Stimulated activated CD4-positive, alpha-beta T cell treated with anti-CD3 and anti-CD28 coated beads, Interleukin-1b, Interleukin-23, amount 100 ng/mL, for 1 hour (primary cell): Measurements from ENCODE around the gene GLRA2.

Experiments
- DNase-seq, 2 donors: peaks; one replicate each; pipeline ENCODE4 v3.0.0-alpha.2; 2020; ENCODE audit warnings: low read depth in 2 of 2

The GLRA2 gene

DNA sequence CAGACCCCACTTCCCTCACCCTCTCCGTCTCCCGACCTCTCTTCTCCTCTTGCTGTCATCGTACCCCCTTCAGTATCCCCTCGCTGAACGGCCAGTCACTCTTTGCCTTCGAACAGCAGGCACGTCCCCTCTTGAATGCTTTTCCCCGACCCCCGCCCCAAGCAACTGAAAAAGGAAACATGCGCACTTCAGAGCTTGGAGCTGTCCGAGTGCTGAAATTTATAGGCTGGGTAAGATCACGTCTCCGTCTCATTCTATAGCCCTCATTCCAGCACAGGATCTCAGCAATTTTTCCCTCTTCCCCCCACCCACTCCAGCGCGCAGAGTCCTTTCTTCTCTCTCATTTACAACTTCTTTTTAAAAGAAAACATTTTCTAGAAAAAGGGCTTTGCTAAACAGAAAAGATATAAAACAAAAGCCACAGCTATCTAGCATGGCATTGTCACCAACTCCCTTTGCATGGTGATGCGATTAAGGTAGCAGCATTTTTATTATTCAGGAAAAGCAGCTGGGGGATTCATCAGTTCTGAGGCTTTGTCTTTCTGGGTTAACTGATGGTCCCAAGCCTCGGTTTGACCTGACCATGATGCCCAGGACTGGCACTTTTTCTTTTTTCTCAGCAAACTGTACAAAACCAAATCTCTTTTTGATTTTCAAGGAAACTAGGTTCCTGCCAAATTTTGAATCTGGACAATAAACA, at the start of gene GLRA2:
TSS of gene GLRA2 (plus strand) at position 247 of the 700 bp plus-strand sequence. CDS start 522 bp downstream, outside the sequence.
- no peak for DNase-seq

DNA sequence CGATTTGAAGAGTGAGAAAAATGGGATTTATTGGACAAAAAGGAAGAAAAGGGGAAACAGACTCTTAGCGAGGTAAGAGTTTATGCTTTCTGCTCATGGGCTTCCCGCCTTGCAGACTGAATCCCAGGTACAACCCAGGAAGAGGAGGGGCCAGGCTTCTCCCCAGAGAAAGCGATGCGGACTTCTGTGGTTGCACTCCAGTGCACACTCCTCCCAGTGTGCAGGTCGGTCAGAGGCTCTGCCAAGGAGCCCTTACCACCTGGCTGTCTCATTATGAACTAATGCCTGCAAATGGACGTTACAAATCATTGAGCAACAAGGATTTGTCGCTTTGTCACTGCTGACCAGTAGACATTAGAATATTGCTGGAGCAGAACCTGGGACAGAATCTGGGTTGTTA, 39.9 kb upstream of the GLRA2 start:
- DNase-seq, result no peak

DNA sequence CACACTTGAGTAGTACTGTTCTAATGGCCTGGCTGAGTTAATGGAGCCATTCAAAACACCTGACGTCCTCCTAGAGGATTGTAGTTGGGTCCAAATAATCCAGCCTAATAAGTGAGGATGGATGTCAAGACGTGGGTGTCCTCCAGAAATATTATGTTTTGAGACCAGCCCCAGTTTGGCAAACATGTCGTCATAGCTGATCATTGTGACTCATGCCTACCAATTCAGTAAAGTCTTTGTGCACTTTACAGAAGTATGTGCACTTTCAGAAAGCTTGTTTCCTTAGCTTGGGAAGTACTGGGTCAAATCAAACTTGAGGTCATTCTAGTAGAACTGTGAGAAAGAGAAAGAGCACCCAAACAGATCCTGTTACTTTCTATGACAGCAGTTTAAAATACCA, 37.6 kb upstream of the GLRA2 start:
- DNase-seq, result no peak

DNA sequence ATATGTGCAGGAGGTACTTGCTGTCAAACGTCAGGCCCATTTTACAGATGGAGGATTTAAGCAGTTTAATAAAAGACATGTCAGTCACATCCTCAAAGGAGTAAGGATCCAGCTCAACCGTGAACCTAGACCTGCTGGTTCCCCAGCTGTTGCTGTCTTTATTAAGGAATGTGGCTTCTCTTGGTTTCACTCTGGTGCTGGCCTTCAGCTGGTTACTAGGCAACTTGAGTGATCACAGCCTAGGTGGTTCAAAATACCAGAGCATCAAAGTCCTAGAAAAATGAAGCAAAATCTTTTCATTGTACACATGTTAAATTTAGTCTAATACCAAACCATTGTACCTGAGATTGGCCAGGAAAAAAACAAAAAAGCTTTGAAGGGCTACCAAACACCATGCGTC, 32.7 kb upstream of the GLRA2 start:
- no peak for DNase-seq

DNA sequence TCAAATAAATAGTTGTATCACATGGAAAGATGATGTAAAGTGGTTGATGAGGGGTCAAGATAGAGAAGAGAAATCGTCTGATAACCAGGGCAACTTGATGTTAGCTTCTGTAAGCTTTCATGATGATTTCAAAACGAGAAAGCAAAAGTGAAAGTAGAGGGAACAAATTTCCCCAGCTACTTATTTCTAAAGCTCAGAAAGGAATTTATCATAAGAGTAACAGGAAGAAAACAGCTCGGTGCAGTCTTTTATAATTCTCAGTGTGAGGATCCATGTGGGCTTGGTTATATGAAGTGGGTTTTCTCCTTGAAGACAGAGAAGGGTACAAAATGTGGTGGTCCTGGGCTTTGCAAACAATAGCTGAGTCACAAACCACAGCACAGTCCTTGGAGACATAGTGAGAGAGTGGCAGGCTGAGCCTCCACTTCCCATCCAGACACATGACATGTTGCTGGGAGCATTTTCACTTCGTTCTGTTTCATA, 32.1 kb upstream of the GLRA2 start:
- no peak for DNase-seq

DNA sequence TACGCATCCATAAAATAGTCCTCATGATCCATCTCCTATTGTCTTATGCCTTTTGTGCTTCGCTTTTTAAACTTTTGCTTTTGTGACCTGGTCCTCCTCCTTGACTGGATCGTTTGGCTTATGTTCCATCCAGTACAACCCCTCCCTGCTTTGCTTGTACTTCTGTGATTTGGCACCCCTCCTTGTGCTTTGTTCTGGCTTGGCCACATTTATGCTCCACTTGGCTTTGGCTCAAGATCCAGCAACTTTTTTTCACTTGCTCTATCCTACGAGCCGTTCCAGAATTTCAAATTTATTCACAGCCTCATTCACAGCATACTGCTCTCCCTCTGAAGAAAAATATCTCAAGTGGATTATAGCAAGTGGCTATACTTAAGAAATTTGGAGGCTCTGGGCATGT, 28.0 kb upstream of the GLRA2 start:
- DNase-seq, result no peak

DNA sequence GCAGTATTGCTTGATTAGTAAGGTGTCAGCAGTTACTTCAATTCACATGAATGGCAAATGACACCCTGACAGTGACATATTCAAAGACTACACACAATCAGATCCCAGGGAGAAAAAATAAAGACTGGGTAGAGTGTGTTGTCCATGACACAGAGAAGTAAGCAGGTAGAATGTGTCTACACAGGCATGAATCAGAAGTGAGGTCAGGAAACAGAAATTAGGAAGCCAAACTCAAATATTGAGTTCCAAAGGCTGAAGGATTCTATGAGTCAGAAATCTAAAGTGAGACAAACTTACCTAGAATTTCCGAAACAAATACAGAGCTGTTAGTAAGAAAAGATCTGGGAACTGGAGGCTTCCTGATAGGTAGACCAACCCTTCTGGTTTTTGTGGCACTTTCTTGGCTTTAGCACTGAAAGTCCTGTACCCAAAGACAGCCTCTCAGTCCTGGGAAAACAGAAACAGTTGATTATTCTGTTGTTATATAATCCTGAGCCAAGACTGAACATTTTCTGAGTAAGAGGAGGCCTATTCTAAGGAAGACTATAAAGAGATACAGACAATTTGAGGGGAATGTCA, 24.3 kb upstream of the GLRA2 start:
- no peak for DNase-seq

DNA sequence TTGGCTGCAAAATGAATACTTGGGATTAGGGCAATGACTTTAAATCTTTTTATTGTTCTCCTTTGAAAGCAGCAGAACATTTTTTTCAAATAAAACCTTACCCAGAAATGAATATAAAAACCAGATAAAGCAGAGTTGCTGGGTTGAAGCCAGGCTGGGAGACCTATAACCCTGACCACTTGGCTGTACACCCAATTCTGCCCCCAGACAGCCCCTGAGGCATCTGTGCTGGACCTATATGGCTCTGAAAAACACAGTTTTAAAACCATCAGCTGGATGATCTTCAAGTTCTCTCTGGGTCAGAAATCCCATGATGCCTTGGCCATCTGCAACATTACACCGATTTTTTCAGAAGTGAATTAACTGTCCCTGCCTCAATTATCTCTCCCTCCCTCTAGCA, 23.7 kb upstream of the GLRA2 start:
- no peak for DNase-seq

DNA sequence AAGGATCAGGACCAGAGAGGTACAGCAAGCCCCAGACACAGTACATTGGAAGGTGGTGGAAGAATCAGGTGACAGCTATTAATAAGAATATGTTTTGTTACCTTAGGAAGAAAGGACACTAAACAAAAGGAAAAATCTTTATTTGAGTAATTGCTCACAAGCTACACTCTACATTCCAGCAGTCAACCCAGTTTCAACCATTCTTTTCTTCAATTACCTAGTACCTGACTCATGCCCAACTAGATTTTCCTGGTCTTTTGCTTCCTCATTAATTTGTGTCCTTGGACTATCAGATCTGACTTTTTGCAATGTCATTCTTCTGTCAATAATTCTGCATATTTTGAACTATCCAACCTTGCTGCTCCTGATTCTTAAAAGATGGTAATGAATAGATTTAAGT, 22.5 kb upstream of the GLRA2 start:
- DNase-seq, result no peak

DNA sequence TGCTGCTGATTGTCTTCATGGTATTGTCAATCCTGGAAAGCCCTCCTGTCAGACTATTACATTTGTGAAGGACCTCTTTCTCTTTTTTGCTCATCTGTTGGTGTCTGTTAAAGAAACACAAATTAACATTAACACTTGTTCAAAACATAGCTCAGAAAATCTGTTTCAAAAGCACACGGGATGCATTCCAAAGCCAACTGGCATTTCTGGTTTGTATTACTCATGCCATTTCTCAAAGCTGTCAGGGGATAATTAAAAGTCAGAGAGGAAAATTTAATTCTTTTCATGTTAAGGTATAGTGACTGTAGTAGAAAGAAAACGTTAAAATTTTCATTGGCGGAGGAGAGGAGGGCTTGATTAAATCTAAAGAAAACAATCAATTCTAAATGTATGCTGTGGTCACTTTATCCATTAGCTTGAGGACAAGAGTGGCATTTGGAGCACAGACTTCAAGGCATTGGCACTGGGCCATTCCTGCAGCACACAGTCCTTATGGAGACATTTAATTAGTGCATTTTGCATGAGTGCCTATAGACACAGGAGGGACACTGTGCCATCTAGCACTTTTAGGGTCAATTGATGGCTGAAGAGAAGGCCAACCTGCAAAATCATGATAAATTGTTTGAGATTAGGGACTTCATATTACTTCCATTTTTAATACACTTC, 21.2 kb upstream of the GLRA2 start:
- no peak for DNase-seq

DNA sequence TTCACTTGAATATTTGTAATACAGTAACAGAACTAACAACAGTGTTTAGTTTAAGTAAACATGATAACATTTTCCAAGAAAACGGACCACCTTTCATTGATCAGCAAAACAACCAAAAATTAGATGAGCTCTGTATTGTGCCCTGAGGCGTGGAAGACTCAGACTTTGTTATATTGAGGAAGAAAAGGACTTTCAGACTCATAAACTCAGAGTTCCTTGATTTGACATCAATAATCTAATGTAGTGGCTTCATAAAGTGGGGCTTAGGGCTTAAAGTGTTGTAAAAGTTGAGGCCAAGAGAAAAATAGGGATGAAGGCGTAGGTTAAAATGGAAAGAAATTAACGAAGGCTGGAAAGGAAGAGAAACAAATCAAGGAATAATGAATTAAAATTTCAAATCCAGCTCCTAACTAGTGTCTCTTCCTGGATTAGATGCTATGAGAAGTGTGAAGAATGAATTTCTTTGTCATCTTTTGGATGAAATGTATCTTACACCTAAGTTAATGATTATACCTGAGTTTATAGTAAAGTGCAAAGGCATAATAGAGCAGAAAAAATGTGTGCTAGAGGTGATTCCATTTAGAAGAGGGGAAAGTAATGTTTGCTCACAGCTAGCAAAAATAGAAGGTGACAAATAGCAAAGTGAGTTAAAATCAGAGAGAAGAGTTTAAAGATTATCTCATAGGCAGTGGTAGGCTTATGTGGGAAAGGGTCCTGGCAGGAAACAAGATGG, 19.8 kb upstream of the GLRA2 start:
- no peak for DNase-seq

DNA sequence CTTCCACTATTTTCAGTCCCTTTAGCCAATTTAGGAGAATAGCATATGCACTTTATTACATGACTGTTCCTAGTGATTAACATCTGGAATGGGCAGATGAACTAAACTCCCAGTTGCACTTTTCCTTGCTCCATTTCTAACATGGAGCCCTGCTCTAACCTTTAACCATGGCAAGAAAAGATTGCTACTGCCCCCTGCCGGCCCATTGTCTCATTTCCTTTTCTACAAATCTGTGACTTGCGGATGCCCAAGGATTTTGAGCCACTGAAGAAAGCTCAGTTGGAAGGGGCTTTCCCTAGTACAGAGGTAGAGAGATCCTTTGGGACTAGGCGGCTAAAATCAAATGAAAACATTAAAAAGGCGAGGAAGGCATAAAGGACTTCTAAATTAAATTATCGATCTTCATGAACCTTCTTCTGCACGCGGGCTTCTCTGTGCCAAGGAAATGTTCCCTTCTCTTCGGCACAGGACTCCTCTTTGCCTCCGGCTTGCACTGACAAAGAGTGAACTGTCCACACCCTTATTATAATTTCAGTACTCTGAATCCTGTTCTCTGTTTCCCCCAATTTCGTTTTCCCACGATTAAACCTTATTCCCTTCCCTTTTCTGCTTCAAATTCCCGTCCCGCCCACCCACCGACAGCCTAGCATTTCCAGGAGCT, 577 bp upstream of the GLRA2 start:
- peak in 1 of 2 donors; percentile 14 for DNase-seq

DNA sequence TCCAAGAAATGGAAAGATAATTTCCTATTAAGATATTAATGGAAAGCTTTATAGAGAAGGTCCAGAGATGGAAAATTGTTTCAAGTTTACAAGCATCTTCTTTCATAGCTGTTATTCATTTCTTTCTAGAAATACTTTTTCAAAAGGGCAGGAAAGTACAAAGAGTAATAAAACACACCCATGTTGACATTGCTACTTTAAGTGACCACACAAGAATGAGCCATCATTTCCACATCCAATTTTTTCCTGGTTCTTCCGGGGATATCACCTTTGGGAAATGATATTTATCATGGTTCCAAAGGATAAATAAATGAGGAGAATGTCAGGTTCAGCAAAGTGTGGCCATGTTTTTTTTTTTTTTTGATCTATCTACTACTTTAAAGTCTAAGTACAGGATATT, 4.5 kb downstream of the GLRA2 start:
- DNase-seq, result no peak

DNA sequence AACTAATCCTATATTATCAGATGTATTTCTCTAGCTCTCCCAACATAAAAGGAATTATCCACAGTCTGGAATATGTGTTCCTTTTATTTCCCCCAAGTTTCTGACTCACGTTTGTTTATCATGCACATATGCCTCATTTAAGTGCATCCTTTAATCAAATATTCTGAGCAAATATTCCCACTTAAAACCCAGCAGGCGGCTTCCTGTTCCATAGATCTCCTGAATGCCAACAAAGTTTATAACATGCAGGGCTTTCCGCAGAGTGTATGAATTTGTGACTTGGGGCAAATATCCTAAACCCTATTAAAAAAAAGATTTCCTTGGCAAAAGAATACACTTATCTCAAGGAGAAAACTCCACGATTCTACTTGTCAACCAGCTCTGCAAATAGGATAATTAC, 16.9 kb downstream of the GLRA2 start:
- DNase-seq, result no peak

DNA sequence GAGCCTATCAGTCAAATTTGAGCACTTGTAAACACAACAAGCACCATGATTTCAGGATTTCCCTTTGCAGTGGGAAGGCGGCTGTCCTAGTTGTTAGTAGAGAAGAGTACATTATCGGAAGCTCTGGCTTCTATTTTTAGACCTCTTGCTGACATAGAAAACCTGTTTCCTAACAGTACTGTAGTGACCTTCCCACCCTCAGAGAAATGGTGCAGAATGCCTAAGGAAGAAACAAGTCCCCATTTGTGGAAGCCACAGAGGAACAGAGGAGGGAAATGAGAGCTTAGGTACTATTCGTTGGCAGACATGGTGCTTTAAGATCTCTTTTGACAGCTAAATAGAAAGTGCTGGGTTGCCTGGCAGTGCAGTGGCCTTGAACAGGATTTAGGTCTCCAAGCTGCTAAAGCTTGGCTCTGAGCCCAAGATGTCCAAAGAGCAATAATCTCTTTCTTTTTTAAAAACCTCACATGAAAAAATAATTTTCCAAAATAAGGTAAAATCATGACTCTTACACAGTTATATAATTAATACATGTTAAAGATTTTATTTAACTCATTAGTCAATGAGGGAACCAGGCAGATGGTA, 24.9 kb downstream of the GLRA2 start:
- DNase-seq, result no peak

DNA sequence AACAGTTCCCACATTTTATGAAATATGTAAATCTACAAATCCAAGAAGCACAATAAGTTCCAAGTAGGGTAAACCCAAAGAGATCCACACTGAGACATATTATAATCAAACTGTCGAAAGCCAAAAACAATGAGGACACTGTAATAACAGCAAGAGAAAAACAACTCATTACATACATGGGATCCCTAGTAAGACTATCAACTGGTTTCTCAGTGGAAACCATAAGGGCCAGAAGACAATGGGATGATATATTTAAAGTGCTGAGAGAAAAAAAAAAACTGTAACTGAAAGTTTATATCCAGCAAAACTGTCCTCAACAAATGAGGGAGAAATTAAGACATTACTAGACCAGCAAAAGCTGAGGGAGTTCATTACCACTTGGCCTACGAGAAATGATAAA, 34.7 kb downstream of the GLRA2 start:
- DNase-seq, result no peak

DNA sequence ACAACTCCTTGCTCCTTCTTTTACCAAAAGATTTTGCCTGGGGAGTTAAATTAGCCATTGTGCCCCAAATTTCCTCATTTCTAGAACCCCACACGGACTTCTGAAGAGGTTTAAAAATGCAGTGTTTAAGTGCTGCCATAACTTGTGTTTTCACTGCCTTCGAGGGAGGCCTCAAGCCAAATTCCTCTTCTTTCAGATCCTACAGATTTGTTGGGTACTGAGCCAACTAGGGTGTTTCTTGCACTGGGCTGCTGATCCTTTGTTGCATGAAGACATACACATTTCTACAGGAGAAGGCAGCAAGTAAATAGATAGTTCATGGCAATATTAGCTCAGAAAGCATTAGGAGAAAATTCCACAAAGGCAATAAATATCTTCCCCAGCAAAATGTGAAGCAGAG, 43.8 kb downstream of the GLRA2 start:
- DNase-seq, result no peak

DNA sequence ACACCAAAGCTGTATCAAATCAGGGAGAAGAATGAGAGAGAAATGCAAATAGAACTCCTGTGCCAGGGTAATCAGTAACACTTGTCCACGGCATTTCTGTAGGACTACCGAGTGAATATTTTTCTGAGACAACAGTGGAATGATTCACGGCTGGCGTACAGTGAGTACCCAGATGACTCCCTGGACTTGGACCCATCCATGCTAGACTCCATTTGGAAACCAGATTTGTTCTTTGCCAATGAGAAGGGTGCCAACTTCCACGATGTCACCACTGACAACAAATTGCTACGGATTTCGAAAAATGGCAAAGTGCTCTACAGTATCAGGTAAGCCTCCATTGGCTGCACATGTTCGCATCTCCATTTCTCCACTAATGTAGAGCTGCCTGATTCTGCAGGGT, 51.7 kb downstream of the GLRA2 start:
- DNase-seq, result no peak

DNA sequence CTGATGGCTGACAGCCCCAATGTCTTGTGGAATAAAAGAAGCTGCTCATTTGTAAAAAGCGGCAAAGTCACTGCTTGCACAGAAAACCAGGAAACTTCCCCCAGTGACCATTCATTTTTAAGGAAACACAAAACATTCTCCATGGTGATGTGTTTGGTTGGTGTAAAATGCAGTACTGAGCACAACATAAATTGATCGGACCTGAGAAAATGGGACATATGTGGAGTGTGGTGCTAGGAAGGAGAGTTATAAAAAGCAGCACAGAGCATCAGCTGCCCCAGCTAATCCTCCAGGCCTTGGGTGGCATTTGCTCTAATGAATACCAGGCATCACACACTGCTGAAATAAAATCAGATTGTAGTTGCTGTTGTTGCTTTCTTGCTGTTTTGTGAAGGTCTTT, 55.2 kb downstream of the GLRA2 start:
- no peak for DNase-seq

DNA sequence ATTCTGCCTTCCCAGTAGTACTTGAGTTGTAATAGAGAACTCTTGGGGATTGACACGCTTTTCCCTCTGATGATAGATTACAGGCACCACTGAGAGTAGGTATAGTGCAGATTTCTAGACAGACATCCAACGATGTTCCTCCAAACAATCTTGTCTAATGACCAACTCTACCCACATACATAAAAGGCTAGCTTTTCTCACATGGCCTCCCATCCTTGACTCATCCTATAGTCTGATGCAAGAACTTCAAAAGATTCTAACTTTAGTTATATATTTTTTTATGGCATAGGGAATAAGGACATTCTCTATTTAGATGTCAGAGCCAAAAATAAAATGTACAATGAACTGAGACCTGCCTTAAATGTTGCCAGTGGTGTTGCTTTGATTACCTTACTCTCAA, 60.9 kb downstream of the GLRA2 start:
- DNase-seq, result no peak

DNA sequence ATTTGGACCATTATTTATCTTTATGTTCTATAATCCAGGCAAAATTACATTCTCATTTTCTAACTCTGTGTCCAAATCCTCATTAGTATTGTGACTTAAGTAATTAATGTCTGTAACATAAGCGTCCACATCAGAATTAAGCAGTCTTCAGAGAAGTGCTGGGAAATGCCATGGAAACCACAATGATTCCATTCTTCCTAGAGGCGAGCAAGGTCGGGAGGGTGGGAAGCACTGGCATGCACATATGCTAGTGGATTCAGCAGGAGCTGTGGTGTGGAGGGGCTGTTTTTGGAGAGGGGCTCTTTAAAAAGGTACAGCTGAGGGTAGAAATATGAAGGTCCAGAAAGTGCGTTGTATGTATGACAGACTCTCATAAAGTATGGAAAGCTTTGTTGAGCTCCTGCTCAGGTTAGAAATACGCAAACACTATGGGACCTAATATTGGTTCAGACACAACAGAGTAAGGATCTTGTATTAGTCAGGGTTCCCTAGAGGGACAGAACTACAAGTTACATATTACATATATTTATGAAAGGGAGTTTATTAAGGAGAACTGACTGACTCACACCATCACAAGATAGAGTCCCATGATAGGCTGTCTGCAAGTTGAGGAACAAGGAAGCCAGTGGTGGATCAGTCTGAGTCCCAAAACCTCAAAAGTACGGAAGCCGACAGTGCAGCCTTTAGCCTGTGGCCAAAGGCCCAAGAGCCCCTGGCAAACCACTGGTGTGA, 61.5 kb downstream of the GLRA2 start:
- no peak for DNase-seq
